ENCODE results near the gene RNF183.

The RNF183 gene

DNA sequence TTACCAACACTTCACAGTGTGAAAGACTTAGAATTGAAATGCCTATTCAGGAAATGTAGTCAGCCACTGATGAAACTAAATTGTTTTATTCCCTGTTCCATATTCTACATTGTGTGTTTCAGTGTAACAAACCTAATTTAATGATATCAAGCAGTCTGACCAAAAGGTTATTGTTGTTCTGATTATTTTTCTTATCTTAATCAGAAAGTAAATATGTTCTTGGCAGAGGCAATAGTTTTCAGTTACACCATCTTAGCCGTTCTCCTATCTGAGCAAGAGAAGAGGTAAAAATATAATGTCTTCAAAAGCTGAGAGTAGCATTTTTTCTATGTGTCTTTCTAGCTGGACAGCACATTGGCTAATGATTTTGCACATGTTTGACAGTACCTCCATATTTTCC, 44.9 kb downstream of the RNF183 start:
- ATAC-seq = no peak

DNA sequence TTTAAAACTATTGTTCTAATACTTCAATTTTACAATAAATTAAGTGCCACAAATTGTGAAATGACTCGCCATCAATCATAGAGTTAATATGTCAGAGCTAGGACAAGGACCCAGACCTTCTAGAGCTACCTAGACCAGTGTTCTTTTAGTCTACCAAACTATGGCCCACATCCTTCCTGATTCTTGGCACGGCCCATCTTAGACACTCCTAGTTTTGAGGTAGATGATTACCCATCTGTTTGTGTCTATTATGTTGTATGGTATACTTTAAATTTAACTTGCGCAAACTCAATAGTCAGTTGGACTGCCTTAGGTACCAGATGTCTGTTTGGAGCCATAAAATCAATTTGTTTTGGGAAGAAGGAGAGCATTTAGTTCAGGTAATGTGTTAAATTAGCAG, 45.3 kb downstream of the RNF183 start:
- ATAC-seq = no peak

More for the DNA sequence above, 44.9 kb downstream of the RNF183 start:
- TF ChIP-seq ZFP30 (CRISPR knock-in tag; IDR thresholded peaks at IDR 0.05) = no peak
- TF ChIP-seq ESRRG (CRISPR knock-in tag; IDR thresholded peaks at IDR 0.05) = no peak
- no peak for TF ChIP-seq TCF4 (CRISPR knock-in tag; IDR thresholded peaks at IDR 0.05; ENCODE audit: borderline replicate concordance)
- TF ChIP-seq, protein P1, sequence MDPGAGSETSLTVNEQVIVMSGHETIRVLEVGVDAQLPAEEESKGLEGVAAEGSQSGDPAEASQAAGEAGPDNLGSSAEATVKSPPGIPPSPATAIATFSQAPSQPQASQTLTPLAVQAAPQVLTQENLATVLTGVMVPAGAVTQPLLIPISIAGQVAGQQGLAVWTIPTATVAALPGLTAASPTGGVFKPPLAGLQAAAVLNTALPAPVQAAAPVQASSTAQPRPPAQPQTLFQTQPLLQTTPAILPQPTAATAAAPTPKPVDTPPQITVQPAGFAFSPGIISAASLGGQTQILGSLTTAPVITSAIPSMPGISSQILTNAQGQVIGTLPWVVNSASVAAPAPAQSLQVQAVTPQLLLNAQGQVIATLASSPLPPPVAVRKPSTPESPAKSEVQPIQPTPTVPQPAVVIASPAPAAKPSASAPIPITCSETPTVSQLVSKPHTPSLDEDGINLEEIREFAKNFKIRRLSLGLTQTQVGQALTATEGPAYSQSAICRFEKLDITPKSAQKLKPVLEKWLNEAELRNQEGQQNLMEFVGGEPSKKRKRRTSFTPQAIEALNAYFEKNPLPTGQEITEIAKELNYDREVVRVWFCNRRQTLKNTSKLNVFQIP (CRISPR knock-in tag; IDR thresholded peaks at IDR 0.05; ENCODE audit: borderline replicate concordance, low read depth) = no peak
- no peak for TF ChIP-seq BACH2 (CRISPR knock-in tag; IDR thresholded peaks at IDR 0.05; ENCODE audit: borderline replicate concordance)
- TF ChIP-seq OSR1 (CRISPR knock-in tag; IDR thresholded peaks at IDR 0.05) = no peak
- TF ChIP-seq ZC3H10 (CRISPR knock-in tag; IDR thresholded peaks at IDR 0.05) = no peak
- TF ChIP-seq ISL1 (CRISPR knock-in tag; IDR thresholded peaks at IDR 0.05) = no peak
- no peak for TF ChIP-seq GLIS3 (CRISPR knock-in tag; IDR thresholded peaks at IDR 0.05)
- TF ChIP-seq SNAI2 (CRISPR knock-in tag; IDR thresholded peaks at IDR 0.05) = no peak
- TF ChIP-seq, protein P2, sequence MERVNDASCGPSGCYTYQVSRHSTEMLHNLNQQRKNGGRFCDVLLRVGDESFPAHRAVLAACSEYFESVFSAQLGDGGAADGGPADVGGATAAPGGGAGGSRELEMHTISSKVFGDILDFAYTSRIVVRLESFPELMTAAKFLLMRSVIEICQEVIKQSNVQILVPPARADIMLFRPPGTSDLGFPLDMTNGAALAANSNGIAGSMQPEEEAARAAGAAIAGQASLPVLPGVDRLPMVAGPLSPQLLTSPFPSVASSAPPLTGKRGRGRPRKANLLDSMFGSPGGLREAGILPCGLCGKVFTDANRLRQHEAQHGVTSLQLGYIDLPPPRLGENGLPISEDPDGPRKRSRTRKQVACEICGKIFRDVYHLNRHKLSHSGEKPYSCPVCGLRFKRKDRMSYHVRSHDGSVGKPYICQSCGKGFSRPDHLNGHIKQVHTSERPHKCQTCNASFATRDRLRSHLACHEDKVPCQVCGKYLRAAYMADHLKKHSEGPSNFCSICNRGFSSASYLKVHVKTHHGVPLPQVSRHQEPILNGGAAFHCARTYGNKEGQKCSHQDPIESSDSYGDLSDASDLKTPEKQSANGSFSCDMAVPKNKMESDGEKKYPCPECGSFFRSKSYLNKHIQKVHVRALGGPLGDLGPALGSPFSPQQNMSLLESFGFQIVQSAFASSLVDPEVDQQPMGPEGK (CRISPR knock-in tag; IDR thresholded peaks at IDR 0.05; ENCODE audit: borderline replicate concordance) = no peak
- TF ChIP-seq PPARA (CRISPR knock-in tag; IDR thresholded peaks at IDR 0.05; ENCODE audit: borderline replicate concordance) = no peak
- TF ChIP-seq ZNF8 (CRISPR knock-in tag; IDR thresholded peaks at IDR 0.05) = no peak
- no peak for TF ChIP-seq RARB (CRISPR knock-in tag; IDR thresholded peaks at IDR 0.05)
- no peak for TF ChIP-seq ARNTL (CRISPR knock-in tag; IDR thresholded peaks at IDR 0.05; ENCODE audit: borderline replicate concordance, low read depth)
- TF ChIP-seq, protein P3, sequence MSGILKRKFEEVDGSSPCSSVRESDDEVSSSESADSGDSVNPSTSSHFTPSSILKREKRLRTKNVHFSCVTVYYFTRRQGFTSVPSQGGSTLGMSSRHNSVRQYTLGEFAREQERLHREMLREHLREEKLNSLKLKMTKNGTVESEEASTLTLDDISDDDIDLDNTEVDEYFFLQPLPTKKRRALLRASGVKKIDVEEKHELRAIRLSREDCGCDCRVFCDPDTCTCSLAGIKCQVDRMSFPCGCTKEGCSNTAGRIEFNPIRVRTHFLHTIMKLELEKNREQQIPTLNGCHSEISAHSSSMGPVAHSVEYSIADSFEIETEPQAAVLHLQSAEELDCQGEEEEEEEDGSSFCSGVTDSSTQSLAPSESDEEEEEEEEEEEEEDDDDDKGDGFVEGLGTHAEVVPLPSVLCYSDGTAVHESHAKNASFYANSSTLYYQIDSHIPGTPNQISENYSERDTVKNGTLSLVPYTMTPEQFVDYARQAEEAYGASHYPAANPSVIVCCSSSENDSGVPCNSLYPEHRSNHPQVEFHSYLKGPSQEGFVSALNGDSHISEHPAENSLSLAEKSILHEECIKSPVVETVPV (CRISPR knock-in tag; IDR thresholded peaks at IDR 0.05) = no peak
- TF ChIP-seq ZFP3 (CRISPR knock-in tag; IDR thresholded peaks at IDR 0.05) = no peak

DNA sequence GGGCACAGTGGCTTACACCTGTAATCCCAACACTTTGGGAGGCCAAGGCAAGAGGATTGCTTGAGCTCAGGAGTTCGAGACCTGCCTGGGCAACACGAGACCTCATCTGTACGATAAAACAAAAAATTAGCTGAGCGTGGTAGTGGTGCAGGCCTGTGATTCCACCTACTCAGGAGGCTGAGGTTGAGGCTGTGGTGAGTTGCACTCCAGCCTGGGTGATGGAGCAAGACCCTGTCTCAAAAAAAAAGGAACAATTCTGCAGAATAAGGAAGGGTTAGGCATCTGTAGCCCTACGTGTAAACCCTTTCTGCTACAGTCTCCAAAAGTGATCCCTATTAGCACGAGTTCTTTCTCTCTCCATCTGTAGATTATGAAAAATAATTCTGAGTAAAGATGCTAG, 47.7 kb downstream of the RNF183 start:
- no peak for TF ChIP-seq TCF4 (CRISPR knock-in tag; IDR thresholded peaks at IDR 0.05; ENCODE audit: borderline replicate concordance)
- no peak for TF ChIP-seq ZNF8 (CRISPR knock-in tag; IDR thresholded peaks at IDR 0.05)
- TF ChIP-seq RARB (CRISPR knock-in tag; IDR thresholded peaks at IDR 0.05) = no peak
- TF ChIP-seq, protein P1 (CRISPR knock-in tag; IDR thresholded peaks at IDR 0.05; ENCODE audit: borderline replicate concordance, low read depth) = no peak
- no peak for TF ChIP-seq ZC3H10 (CRISPR knock-in tag; IDR thresholded peaks at IDR 0.05)
- no peak for TF ChIP-seq OSR1 (CRISPR knock-in tag; IDR thresholded peaks at IDR 0.05)
- no peak for TF ChIP-seq GLIS3 (CRISPR knock-in tag; IDR thresholded peaks at IDR 0.05)
- no peak for TF ChIP-seq ZNF70 (CRISPR knock-in tag; IDR thresholded peaks at IDR 0.05)
- TF ChIP-seq SNAI2 (CRISPR knock-in tag; IDR thresholded peaks at IDR 0.05) = no peak
- TF ChIP-seq, protein P3 (CRISPR knock-in tag; IDR thresholded peaks at IDR 0.05) = no peak
- TF ChIP-seq, protein P4, sequence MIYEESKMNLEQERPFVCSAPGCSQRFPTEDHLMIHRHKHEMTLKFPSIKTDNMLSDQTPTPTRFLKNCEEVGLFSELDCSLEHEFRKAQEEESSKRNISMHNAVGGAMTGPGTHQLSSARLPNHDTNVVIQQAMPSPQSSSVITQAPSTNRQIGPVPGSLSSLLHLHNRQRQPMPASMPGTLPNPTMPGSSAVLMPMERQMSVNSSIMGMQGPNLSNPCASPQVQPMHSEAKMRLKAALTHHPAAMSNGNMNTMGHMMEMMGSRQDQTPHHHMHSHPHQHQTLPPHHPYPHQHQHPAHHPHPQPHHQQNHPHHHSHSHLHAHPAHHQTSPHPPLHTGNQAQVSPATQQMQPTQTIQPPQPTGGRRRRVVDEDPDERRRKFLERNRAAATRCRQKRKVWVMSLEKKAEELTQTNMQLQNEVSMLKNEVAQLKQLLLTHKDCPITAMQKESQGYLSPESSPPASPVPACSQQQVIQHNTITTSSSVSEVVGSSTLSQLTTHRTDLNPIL (CRISPR knock-in tag; IDR thresholded peaks at IDR 0.05; ENCODE audit: low read depth) = no peak
- no peak for TF ChIP-seq ESRRG (CRISPR knock-in tag; IDR thresholded peaks at IDR 0.05)
- TF ChIP-seq ISL1 (CRISPR knock-in tag; IDR thresholded peaks at IDR 0.05) = no peak
- TF ChIP-seq PPARA (CRISPR knock-in tag; IDR thresholded peaks at IDR 0.05; ENCODE audit: borderline replicate concordance) = no peak
- no peak for ATAC-seq

More for the DNA sequence above, 45.3 kb downstream of the RNF183 start:
- TF ChIP-seq ZC3H10 (CRISPR knock-in tag; IDR thresholded peaks at IDR 0.05) (no peak), ZNF565 (CRISPR knock-in tag; conservative IDR thresholded peaks at IDR 0.05; ENCODE audit: low read depth) (no peak)
